Heart left ventricle (tissue), 13 donors: ENCODE measurements around the gene TPH2.

ENCODE experiments used
- POLR2A ChIP-seq, 2 donors: fragments of 450-650 bp; IDR thresholded peaks; one replicate each; pipeline ENCODE4 v1.6.1; 2017; ENCODE audit warnings: antibody characterized with exemption in 2 of 2, mild to moderate bottlenecking in 2 of 2, moderate library complexity in 2 of 2
- TF ChIP-seq, protein P1 (sequence below), 12 donors: fragments of 200-600 bp; sonication (generic) in 4 of 12; IDR thresholded peaks; one replicate each; pipeline versions ENCODE4 v1.5.0 to v1.8.0; 2018 to 2022; ENCODE audit warnings: antibody characterized with exemption in 12 of 12, mild to moderate bottlenecking in 5 of 12
- donor health status: ischemic (EF 13 %, LVEDD 7.1; RV severe dilation, severe dysfunction).
- donor health status: DM: no; HTN: yes; CAD: no.
- donor health status: DM: no; HTN: no; CAD: no.
- donor health status: ischemic (EF 25% LVEDD 6.9; RV normal size, moderate dysfunction).
- donor health status: ischemic (EF 25% LVEDD 5.7; RV mildly dilated, moderate dysfunction).
- donor health status: ischemic (EF 35%, LVEDD 5.7; RV mildly dilated, moderate dysfunction).
- donor health status: nonischemic (EF 11% LVEDD 7.7; RV severe dilation, severe dysfunction).
- donor health status: DM: yes; HTN: yes; CAD: no.
- donor health status: PGD.
- donor health status: ischemic (EF 29% LVEDD 5.4; RV normal size, mild dysfunction).
- donor health status: nonischemic (EF 23%, LVEDD 6.1; RV moderate dilation, normal function).

DNA sequence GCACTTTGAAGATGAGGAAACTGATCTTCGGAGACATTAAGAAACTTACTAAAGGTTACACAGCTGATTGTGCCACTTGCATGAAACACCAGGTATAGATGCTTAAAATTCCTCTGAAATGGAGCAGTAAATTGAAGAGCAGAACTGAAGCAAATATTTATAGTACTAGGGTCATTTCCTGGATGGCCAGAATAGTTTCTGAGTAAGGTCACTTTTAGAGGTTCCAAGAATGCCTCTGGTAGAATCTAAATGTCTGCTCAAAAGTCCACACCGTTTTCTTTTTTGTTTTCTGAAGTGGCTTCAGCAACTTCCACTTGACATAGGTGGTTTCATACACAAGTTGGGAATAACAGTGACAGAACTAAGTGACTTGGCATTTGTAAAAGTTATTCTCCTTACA, 19.4 kb downstream of the TPH2 start:
- TF ChIP-seq, protein P1, sequence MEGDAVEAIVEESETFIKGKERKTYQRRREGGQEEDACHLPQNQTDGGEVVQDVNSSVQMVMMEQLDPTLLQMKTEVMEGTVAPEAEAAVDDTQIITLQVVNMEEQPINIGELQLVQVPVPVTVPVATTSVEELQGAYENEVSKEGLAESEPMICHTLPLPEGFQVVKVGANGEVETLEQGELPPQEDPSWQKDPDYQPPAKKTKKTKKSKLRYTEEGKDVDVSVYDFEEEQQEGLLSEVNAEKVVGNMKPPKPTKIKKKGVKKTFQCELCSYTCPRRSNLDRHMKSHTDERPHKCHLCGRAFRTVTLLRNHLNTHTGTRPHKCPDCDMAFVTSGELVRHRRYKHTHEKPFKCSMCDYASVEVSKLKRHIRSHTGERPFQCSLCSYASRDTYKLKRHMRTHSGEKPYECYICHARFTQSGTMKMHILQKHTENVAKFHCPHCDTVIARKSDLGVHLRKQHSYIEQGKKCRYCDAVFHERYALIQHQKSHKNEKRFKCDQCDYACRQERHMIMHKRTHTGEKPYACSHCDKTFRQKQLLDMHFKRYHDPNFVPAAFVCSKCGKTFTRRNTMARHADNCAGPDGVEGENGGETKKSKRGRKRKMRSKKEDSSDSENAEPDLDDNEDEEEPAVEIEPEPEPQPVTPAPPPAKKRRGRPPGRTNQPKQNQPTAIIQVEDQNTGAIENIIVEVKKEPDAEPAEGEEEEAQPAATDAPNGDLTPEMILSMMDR (IDR thresholded peaks at IDR 0.05): no peak
- TF ChIP-seq POLR2A (IDR thresholded peaks at IDR 0.05): no peak
